Measurements from ENCODE around the gene GLT1D1.
A peak's percentile ranks its signal among the peaks of the same experiment; 100 is the strongest.
"Not testable (repeated sequence)": the region's sequence is repeated elsewhere in the genome, so short reads cannot be mapped to it uniquely, and the experiment has no call there.

GLT1D1 gene

DNA sequence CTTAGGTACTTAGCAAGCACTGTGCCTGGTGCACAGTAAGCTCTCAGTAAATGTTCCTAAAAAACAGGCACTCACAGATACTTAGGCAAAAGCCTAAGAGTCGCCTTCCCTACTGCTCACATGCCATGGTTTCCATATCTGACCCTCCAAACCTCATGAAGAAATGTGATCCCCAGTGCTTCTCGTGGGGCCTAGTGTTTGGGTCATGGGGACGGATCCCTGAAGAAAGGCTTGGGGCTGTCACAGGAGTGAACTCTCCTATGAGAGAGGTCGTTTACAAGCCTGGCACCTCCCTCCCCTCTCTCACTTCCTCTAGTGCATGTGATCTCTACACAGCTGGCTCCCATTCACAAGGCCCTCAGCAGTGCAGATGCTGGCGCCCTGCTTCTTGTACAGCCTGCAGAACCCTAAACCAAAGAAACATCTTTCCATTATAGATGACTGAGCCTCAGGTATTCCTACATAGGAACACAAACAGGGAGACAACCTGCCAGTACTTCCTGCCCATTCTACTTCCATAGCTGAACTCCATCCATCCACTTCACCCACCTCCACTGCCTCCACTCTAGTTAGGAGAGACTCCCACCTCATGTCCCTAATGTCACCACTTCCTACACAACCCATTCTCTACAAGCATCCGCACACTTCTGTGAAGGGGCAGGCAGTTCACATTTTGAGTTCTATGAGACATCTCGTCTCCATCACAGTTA is 32.4 kb upstream of the GLT1D1 start:
- DNase-seq, result no peak

GRCh38 chr12:128823216-128823915 is 29.9 kb upstream of the GLT1D1 start:
- DNase-seq, result peak; percentile 31

- peak; percentile 96 for DNase-seq
Measured at GRCh38 chr12:128823916-128824839, 29.1 kb upstream of the GLT1D1 start, which contains the start of gene SLC15A4. TSS of gene SLC15A4 (minus strand) at chr12:128823958. CDS start at chr12:128823943, 15 bp downstream.

GRCh38 chr12:128825835-128826234 is 27.4 kb upstream of the GLT1D1 start:
- DNase-seq, result no peak

GRCh38 chr12:128827724-128828123 is 25.6 kb upstream of the GLT1D1 start:
- no peak for DNase-seq

DNA sequence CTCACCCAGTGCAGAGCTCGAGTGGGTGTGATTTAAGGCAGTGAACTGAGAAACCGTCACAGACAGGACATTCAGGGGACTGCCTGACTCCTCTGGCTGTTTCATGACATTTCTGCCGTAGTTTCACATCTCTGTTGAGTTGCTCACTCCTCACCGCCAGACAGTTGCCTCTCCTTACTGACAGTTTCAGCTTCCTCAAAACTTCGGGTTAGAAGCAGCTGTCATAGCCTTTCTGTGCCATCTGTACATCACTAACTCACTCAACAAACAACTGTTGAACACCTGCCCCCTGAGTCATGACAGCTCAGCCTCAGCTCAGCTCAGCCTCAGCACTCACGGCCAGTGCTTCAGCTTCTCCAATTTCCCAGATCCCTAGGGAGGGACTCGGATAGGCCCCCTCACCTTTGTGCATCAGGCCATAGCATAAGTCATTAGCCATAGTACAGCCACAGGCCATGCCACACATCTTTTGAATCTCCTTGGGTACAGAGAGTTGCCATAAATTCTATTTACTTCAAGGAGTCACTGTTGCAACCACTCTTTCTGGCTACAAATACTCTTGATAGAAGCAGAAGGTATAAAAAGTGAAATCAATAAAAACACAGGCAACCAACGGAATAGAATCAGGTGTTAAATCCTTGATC is 23.3 kb upstream of the GLT1D1 start:
- DNase-seq, result no peak

DNA sequence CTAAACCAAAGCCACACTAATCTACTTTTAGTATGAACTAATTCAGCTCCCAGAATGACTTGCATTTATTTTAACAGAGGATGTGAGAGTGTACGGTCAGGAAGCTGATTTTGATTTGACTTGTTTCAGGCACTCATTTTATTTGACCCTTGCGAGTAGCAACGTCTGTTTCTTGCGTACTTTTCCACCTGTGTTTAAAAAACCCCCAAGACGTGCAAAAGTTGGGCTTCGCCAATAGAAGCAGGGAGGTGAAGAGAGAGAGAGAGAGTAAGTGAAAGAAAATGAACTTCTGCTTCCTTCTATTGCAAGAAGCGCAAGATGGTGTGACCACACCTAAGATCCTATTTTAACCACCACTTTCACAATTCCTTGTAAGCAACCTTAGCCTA is 22.8 kb upstream of the GLT1D1 start:
- no peak for DNase-seq

DNA sequence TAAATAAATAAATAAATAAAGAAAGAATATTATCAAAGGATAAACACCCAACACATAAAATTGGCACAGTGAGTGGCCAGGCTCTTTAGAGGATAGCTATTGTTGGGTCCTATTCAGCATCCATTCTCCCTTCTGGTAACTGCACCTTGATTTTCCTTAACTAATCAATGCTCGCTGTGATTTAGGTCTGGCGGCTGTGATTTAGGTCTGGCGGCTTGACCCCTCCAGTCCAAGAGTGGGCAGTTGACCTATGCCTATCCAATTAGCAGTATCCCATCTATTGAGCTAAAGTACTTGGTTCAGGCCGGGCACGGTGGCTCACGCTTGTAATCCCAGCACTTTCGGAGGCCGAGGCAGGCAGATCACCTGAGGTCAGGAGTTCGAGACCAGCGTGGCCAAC is 19.9 kb upstream of the GLT1D1 start:
- no peak for DNase-seq

GRCh38 chr12:128839885-128840284 is 13.4 kb upstream of the GLT1D1 start:
- not testable (repeated sequence) for DNase-seq

- no peak for DNase-seq
Measured at GRCh38 chr12:128840862-128841468, 12.3 kb upstream of the GLT1D1 start.

DNA sequence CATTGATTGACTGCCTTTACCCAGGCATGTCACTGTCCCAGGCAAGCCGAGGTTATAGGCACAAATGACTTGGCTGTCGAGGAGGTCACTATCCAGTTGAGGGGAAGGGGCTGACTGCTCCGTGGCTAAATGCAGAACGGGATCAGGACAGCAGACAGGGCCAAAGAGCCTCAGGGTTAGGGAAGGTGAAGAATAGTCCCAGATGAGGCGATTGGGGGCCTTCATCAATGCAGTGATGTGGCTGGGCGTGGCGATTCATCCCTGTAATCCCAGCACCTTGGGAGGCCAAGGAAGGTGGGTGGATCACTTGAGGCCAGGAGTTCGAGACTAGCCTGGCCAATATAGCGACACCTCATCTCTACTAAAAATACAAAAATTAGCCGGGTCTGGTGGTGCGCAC is 10.7 kb upstream of the GLT1D1 start:
- no peak for DNase-seq

DNA sequence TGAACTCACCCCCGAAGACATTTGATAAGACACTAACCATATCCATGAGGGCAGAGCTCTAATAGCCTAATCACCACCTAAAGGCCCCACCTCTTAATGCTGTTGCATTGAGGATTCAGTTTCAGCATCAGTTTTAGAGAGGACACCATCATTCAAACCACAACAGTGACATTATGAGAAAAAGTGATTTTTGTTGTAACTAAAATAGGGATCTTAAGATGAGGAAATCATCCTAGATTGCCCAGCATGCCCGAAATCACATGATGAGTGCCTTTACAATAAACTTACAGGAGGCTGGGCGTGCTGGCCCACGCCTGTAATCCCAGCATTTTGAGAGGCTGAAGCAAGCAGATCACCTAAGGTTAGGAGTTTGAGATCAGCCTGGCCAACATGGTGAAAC is 9.7 kb upstream of the GLT1D1 start:
- DNase-seq, result no peak

DNA sequence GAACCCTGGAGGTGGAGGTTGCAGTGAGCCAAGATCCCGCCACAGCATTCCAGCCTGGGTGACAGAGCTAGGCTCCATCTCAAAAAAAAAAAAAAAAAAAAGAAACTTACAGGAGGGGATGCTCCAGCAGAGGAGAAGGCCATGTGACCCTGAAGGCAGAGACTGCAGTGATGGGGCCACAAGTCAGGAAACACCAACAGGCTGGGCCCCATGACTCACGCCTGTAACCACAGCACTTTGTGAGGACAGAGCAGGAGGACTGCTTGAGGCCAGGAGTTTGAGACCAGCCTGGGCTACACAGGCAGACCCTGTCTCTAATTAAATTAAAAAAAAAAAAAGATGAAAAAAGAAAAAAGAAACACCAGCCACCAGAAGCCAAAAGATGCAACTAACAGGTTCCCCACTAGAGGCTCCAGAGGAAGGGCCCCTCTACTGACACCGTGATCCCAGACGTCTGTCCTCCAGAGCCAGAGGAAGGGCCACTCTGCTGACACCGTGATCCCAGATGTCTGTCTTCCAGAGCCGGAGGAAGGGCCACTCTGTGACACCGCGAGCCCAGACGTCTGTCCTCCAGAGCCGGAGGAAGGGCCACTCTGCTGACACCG is 9.1 kb upstream of the GLT1D1 start:
- no peak for DNase-seq

DNA sequence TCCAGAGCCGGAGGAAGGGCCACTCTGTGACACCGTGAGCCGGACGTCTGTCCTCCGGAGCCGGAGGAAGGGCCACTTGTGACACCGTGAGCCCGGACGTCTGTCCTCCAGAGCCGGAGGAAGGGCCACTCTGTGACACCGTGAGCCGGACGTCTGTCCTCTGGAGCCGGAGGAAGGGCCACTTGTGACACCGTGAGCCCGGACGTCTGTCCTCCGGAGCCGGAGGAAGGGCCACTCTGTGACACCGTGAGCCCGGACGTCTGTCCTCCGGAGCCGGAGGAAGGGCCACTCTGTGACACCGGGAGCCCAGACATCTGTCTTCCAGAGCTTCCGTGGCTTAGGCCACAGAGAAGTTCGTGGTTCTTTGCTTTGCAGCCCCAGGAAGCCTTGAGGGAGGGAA is 6.6 kb upstream of the GLT1D1 start:
- not testable (repeated sequence) for DNase-seq

DNA sequence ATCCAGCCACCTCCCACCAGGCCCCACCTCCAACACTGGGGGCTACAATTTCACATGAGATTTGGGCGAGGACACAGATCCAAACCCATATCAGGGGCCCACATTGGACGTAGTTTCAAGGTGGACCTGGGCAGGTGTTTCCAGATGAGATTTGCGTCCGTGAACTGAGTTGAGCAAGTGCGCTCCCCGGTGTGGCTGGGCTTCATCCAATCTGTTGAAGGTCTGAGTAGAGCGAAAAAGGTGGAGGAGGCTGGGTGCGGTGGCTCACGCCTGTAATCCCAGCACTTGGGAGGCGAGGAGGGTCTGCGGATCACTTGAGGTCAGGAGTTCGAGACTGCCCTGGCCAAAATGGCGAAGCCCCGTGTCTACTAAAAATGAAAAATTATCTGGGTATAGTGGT is 4.9 kb upstream of the GLT1D1 start:
- no peak for DNase-seq

- DNase-seq, result not testable (repeated sequence)
Measured at GRCh38 chr12:128849806-128850205, 3.5 kb upstream of the GLT1D1 start.

DNA sequence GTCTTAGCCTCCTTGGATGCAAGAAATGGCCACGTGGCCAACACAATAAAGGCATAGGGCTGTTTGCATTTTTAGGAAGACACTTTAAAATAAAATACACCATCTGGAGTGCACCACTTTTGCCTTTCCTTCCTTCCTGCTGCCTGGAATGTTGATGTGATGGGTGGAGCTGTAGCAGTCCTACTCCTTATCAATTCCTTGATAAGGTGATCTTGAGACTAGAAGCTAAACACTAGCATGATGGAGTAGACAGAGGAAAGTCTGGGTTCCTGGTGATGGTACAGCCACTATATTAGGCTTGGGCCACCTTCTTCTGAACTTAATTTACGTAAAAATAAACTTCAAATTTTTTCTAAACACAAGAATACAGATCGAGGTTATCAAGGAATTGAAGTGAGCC is 2.9 kb upstream of the GLT1D1 start:
- no peak for DNase-seq

GRCh38 chr12:128851429-128851828 is 1.8 kb upstream of the GLT1D1 start:
- DNase-seq, result not testable (repeated sequence)

GRCh38 chr12:128852026-128852698 is 1.1 kb upstream of the GLT1D1 start:
- DNase-seq, result no peak

GRCh38 chr12:128853600-128854197 is 421 bp downstream of the GLT1D1 start:
- DNase-seq, result no peak

Measured in right hindlimb (tissue), 1 donor.